Hematopoietic multipotent progenitor cell (in vitro differentiated cells): Measurements from ENCODE around the gene FICD. TPM values are rescaled to one million over a fixed set of nuclear protein-coding genes. Genes with fewer than 3 reads are reported as not detected.

Source experiments
- DNase-seq, 3 donors: peaks; one replicate each; pipeline ENCODE4 v3.0.0-alpha.2; 2011 to 2015; ENCODE audit warnings: low read depth in 2 of 3, low spot score in 2 of 3
- total RNA-seq: library from RNA; depleted of rRNA; stranded (reverse); fragments of >200 nt; gene quantifications from one replicate; pipeline ENCODE4 v1.2.3, GENCODE V29; 2012

Gene FICD
- total RNA-seq, 1 donor = 6.5 TPM

GRCh38 chr12:108564724-108565123 lies 49.6 kb downstream of the FICD start:
- DNase-seq = peak in 2 of 3 donors; percentile 82 to 94

- DNase-seq = peak in 1 of 3 donors; percentile 22
These were observed 50.1 kb downstream of the FICD start for GRCh38 chr12:108565146-108565545.

- DNase-seq = peak in 2 of 3 donors; percentile 91 to 92
These were observed 50.9 kb downstream of the FICD start for GRCh38 chr12:108565976-108566375.

- DNase-seq = no peak
These were observed 51.4 kb downstream of the FICD start for GRCh38 chr12:108566452-108566851.

- DNase-seq = no peak
These were observed 52.6 kb downstream of the FICD start for GRCh38 chr12:108567406-108568337.

GRCh38 chr12:108568338-108569154 lies 53.5 kb downstream of the FICD start:
- peak in 1 of 3 donors; percentile 52 for DNase-seq

Other genes with a start within 250 kb of the FICD start
- gene CMKLR1, start 176.0 kb upstream of the FICD start, total RNA-seq = 0.27 TPM
- gene SART3, start 45.9 kb downstream of the FICD start, total RNA-seq = 51.7 TPM
- gene ISCU, start 47.3 kb downstream of the FICD start, total RNA-seq = 42.0 TPM
- under 0.01 TPM for gene TMEM119, start 82.8 kb downstream of the FICD start, total RNA-seq
- 103 TPM for gene SELPLG, start 118.6 kb downstream of the FICD start, total RNA-seq
- 99.1 TPM for gene CORO1C, start 216.2 kb downstream of the FICD start, total RNA-seq